B cell (primary cell): ENCODE data around the gene ASIC1. TPM values are rescaled to one million over a fixed set of nuclear protein-coding genes. Genes with fewer than 3 reads are reported as not detected.

Experiments
- ATAC-seq: fragments of 200-7000 bp; cut with Tn5 transposase; one replicate; pipeline ENCODE4 v1.10.0; 2021; ENCODE audit warnings: low read depth, mild to moderate bottlenecking, moderate number of reproducible peaks, moderate library complexity
- CTCF ChIA-PET: fragments of 350-600 bp; sonication (Branson Sonifier 250); formaldehyde crosslinking; loops from one replicate; lab custom pipeline; 2021; ENCODE audit warnings: antibody characterized with exemption, inconsistent platforms; lab: Charles Lee
- POLR2A ChIA-PET: fragments of 350-600 bp; sonication (Branson Sonifier 250); formaldehyde crosslinking; loops from one replicate; lab custom pipeline; 2021; ENCODE audit warnings: antibody characterized with exemption; lab: Charles Lee
- DNase-seq: peaks from one replicate; pipeline ENCODE4 v3.0.0; 2013
- H2AFZ ChIP-seq: 2 replicates; pipeline ENCODE4 v1.6.1; 2012; ENCODE audit warnings: mild to moderate bottlenecking, low read depth, low read length; ENCODE audit not compliant: insufficient read depth, poor library complexity, severe bottlenecking
- H3K27ac ChIP-seq, 2 donors: 1 replicate in 1 of 2; 2 replicates in 1 of 2; pipeline ENCODE4 v1.5.1; 2012 to 2013; ENCODE audit warnings: low read length in 2 of 2, mild to moderate bottlenecking in 2 of 2, moderate library complexity in 1 of 2
- H3K27me3 ChIP-seq, 4 experiments: fragments of 200-600 bp in 1 of 4; sonication (generic) in 1 of 4; replicated peaks in 1 of 4; 1 replicate in 2 of 4; 2 replicates in 2 of 4; pipeline versions ENCODE4 v1.6.1 to v1.7.0; 2013 to 2016; ENCODE audit warnings: low read length in 3 of 4, mild to moderate bottlenecking in 2 of 4, mixed read lengths in 1 of 4, moderate library complexity in 1 of 4; ENCODE audit not compliant: insufficient read depth in 4 of 4, control insufficient read depth in 3 of 4; ENCODE audit errors: control extremely low read depth in 1 of 4
- H3K36me3 ChIP-seq, 2 experiments: replicated peaks in 1 of 2; 1 replicate in 1 of 2; 2 replicates in 1 of 2; pipeline versions ENCODE4 v1.6.1 to v1.7.1; 2013; ENCODE audit warnings: low read length in 1 of 2; ENCODE audit not compliant: insufficient read depth in 2 of 2, control insufficient read depth in 1 of 2; ENCODE audit errors: control extremely low read depth in 1 of 2, extremely low read depth in 1 of 2
- H3K4me1 ChIP-seq, 2 donors: fragments of 200-600 bp in 1 of 2; sonication (generic) in 1 of 2; 1 replicate in 1 of 2; 2 replicates in 1 of 2; pipeline versions ENCODE4 v1.5.1 to v1.6.1; 2013 to 2017; ENCODE audit warnings: low read length in 2 of 2; ENCODE audit not compliant: control insufficient read depth in 2 of 2, insufficient read depth in 2 of 2
- H3K4me2 ChIP-seq: replicated peaks from 2 replicates; pipeline ENCODE3; 2012; ENCODE audit warnings: mild to moderate bottlenecking, low read depth, low read length; ENCODE audit not compliant: poor library complexity, severe bottlenecking
- H3K4me3 ChIP-seq, 5 experiments: fragments of 200-600 bp in 1 of 5; sonication (generic) in 1 of 5; 1 replicate in 3 of 5; 2 replicates in 2 of 5; pipeline versions ENCODE4 v1.5.1 to v1.7.0; 2011 to 2016; ENCODE audit warnings: low read length in 4 of 5, mild to moderate bottlenecking in 4 of 5, low read depth in 2 of 5, control low read depth in 1 of 5, moderate library complexity in 1 of 5; ENCODE audit not compliant: insufficient read depth in 1 of 5; ENCODE audit errors: control extremely low read depth in 1 of 5, extremely low read depth in 1 of 5
- H3K79me2 ChIP-seq: fragments of 200-600 bp; sonication (generic); one replicate; pipeline ENCODE4 v1.6.0; 2016; ENCODE audit warnings: low read length; ENCODE audit not compliant: control insufficient read depth, insufficient read depth
- H3K9ac ChIP-seq: fragments of 200-600 bp; sonication (generic); 2 replicates; pipeline ENCODE4 v1.6.1; 2017; ENCODE audit warnings: mild to moderate bottlenecking, low read length, moderate library complexity
- H3K9me3 ChIP-seq, 3 donors: one replicate each; pipeline versions ENCODE4 v1.6.1 to v1.7.1; 2013; ENCODE audit warnings: low read length in 2 of 3; ENCODE audit not compliant: control insufficient read depth in 2 of 3, insufficient read depth in 1 of 3; ENCODE audit errors: control extremely low read depth in 1 of 3
- H4K20me1 ChIP-seq: 2 replicates; pipeline ENCODE4 v1.6.0; 2012; ENCODE audit warnings: mild to moderate bottlenecking, low read length; ENCODE audit not compliant: insufficient read depth, control insufficient read depth, poor library complexity, severe bottlenecking
- H3K27ac Mint-ChIP-seq: one replicate; pipeline ENCODE4 v1.8.0; 2021; ENCODE audit warnings: mixed read lengths
- H3K27me3 Mint-ChIP-seq: one replicate; pipeline ENCODE4 v1.8.0; 2021; ENCODE audit warnings: mixed read lengths
- H3K4me1 Mint-ChIP-seq: one replicate; pipeline ENCODE4 v1.8.0; 2021; ENCODE audit warnings: mixed read lengths
- H3K4me3 Mint-ChIP-seq: one replicate; pipeline ENCODE4 v1.8.0; 2021; ENCODE audit warnings: mixed read lengths
- H3K9me3 Mint-ChIP-seq: one replicate; pipeline ENCODE4 v1.8.0; 2022; ENCODE audit warnings: mixed read lengths; ENCODE audit not compliant: insufficient read depth
- CTCF ChIP-seq: fragments of 200-600 bp; IDR thresholded peaks from one replicate; pipeline ENCODE4 v1.8.0; 2022; ENCODE audit warnings: antibody characterized with exemption, mild to moderate bottlenecking
- EZH2 ChIP-seq: IDR thresholded peaks from 2 replicates; pipeline ENCODE4 v1.6.1; 2012; ENCODE audit warnings: borderline replicate concordance, low read depth, mild to moderate bottlenecking, moderate library complexity, low read length; ENCODE audit not compliant: insufficient read depth, poor library complexity, severe bottlenecking
- WGBS: methylation state at CpG from one replicate; pipeline ENCODE4 v1.1.5; 2013; ENCODE audit warnings: missing lambda C conversion rate; ENCODE audit not compliant: insufficient coverage; 5-methylcytosine and 5-hydroxymethylcytosine counted together
- intact Hi-C: fragments of 100-400 bp; cut with micrococcal nuclease; formaldehyde crosslinking; loops from one replicate; pipeline ENCODE4 v1.10.0; 2022
- polyA plus RNA-seq: library from polyadenylated mRNA; depleted of rRNA; stranded (reverse); fragments of >200 nt; gene quantifications from 2 replicates; pipeline ENCODE4 v1.2.3, GENCODE V29; 2012
- total RNA-seq, 2 donors: library from RNA; stranded (reverse); fragments of 120-200 nt in 1 of 2; gene quantifications; 1 replicate in 1 of 2; 2 replicates in 1 of 2; pipeline versions ENCODE4 v1.2.3 to v1.2.4, GENCODE V29; 2013 to 2022

ASIC1 gene
- total and polyA plus RNA-seq, 2 donors (not counting 1 experiment from before 2014, with no cell fraction given) = not detected

DNA sequence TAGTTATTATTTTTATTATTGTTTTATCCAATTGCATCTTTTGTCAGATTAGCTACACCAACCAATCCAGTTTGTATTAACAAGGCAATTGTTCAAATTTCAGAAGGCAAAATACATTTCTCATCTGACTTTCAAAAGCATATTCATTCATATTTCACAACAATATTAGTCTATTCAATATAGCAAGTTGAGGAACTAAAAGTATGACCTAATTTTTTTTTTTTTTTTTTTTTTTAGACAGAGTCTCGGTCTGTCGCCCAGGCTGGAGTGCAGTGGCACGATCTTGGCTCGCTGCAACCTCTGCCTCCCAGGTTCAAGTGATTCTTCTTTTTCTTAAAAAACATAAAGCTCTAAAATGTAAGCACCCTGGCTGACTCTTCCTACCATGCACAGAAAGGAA lies 71.9 kb downstream of the ASIC1 start:
- intact Hi-C loops = no loop called here

More for the DNA sequence above, 71.9 kb downstream of the ASIC1 start:
- H3K4me3 ChIP-seq = no peak overlapping the region
- peaks cover 10% of the 10 kb centered on the region in 2 donors for H3K4me1 ChIP-seq
- H3K4me1 Mint-ChIP-seq = peaks cover 26% of the 10 kb centered on the region
- H3K4me3 Mint-ChIP-seq = no peak overlapping the region
- no peaks in the 10 kb centered on the region for H3K27me3 Mint-ChIP-seq
- H3K9me3 Mint-ChIP-seq = no peaks in the 10 kb centered on the region
- H3K4me2 ChIP-seq = no peak overlapping the region
- H2AFZ ChIP-seq = no peak overlapping the region
- DNase-seq = no peak
- ChIA-PET POLR2A (no interaction called here), CTCF (interaction anchor here (1.2 to 5.9 kb wide), 4 partner anchors 12 to 46 kb away, joined by 3 to 48 read pairs (median 6); partner anchors contain the start of gene COX14)
- ATAC-seq = no peak
- no CpG with 5 or more reads among the region's 4 CpGs for WGBS
- H4K20me1 ChIP-seq = peaks cover 27% of the 10 kb centered on the region
- TF ChIP-seq CTCF (no peak), EZH2 (no peak)
- no peaks in the 10 kb centered on the region for H3K27me3 ChIP-seq
- H3K79me2 ChIP-seq = peaks cover 53% of the 10 kb centered on the region
- H3K9me3 ChIP-seq = no peaks in the 10 kb centered on the region
- peaks cover 4 to 52% of the 10 kb centered on the region in 2 experiments for H3K36me3 ChIP-seq
- H3K27ac ChIP-seq = peak overlapping the region in 1 of 2 donors; percentile 37
- no peak overlapping the region for H3K9ac ChIP-seq
- H3K27ac Mint-ChIP-seq = no peak overlapping the region
